GM23338 (cell line): ENCODE measurements around the gene SAFB2. TPM values are rescaled to one million over a fixed set of nuclear protein-coding genes. Genes with fewer than 3 reads are reported as not detected.

Experiments used
- ATAC-seq: fragments of 200-7000 bp; cut with Tn5 transposase; 3 replicates; pipeline ENCODE4 v1.9.1; 2020
- DNase-seq: peaks from one replicate; pipeline ENCODE4 v3.0.0-alpha.2; 2015; ENCODE audit warnings: low spot score
- H2AFZ ChIP-seq: fragments of 200-600 bp; sonication (generic); 2 replicates; pipeline ENCODE4 v1.8.0; 2016; ENCODE audit warnings: antibody characterized with exemption, mild to moderate bottlenecking, moderate library complexity
- H3F3A ChIP-seq: fragments of 200-600 bp; sonication (generic); replicated peaks from 2 replicates; pipeline ENCODE4 v1.8.0; 2017; ENCODE audit warnings: antibody characterized with exemption, mixed run types, low read depth
- H3K27ac ChIP-seq: fragments of 200-600 bp; sonication (generic); 2 replicates; pipeline ENCODE4 v1.6.1; 2016; ENCODE audit warnings: low read depth
- H3K27me3 ChIP-seq: fragments of 200-600 bp; sonication (generic); 2 replicates; pipeline ENCODE4 v1.8.0; 2016; ENCODE audit warnings: mild to moderate bottlenecking, mixed run types, moderate library complexity; ENCODE audit not compliant: insufficient read depth
- H3K36me3 ChIP-seq: fragments of 200-600 bp; sonication (generic); 2 replicates; pipeline ENCODE4 v1.8.0; 2016; ENCODE audit warnings: mild to moderate bottlenecking; ENCODE audit not compliant: insufficient read depth
- H3K4me1 ChIP-seq: fragments of 200-600 bp; sonication (generic); 2 replicates; pipeline ENCODE4 v1.8.0; 2016; ENCODE audit warnings: mild to moderate bottlenecking, moderate library complexity; ENCODE audit not compliant: insufficient read depth
- H3K4me2 ChIP-seq: fragments of 200-600 bp; sonication (generic); 2 replicates; pipeline ENCODE4 v1.7.1; 2017; ENCODE audit warnings: mixed run types
- H3K4me3 ChIP-seq: fragments of 200-600 bp; sonication (generic); 2 replicates; pipeline ENCODE4 v1.6.1; 2016; ENCODE audit warnings: mixed run types
- H3K79me2 ChIP-seq: fragments of 200-600 bp; sonication (generic); replicated peaks from 2 replicates; pipeline ENCODE4 v1.8.0; 2017; ENCODE audit warnings: mild to moderate bottlenecking; ENCODE audit not compliant: insufficient read depth
- H3K9me2 ChIP-seq: fragments of 200-600 bp; sonication (generic); 2 replicates; pipeline ENCODE4 v1.8.0; 2017; ENCODE audit not compliant: insufficient read depth
- H4K20me1 ChIP-seq: fragments of 200-600 bp; sonication (generic); replicated peaks from 2 replicates; pipeline ENCODE4 v1.8.0; 2017; ENCODE audit warnings: mild to moderate bottlenecking; ENCODE audit not compliant: insufficient read depth
- H3K27ac Mint-ChIP-seq: 2 replicates; pipeline ENCODE4 v1.8.0; 2020; ENCODE audit warnings: inconsistent platforms, mild to moderate bottlenecking, moderate library complexity, mixed read lengths
- H3K27me3 Mint-ChIP-seq: 3 replicates; pipeline ENCODE4 v1.8.0; 2022; ENCODE audit warnings: low read depth, mild to moderate bottlenecking, moderate library complexity, mixed read lengths, inconsistent platforms; ENCODE audit not compliant: insufficient read depth, poor library complexity
- H3K36me3 Mint-ChIP-seq: 3 replicates; pipeline ENCODE4 v1.8.0; 2021; ENCODE audit warnings: low read depth, mild to moderate bottlenecking, inconsistent platforms, moderate library complexity, mixed read lengths
- H3K4me1 Mint-ChIP-seq: 3 replicates; pipeline ENCODE4 v1.8.0; 2020; ENCODE audit warnings: mild to moderate bottlenecking, inconsistent platforms, mixed read lengths
- H3K4me3 Mint-ChIP-seq: 3 replicates; pipeline ENCODE4 v1.8.0; 2021; ENCODE audit warnings: moderate library complexity, mild to moderate bottlenecking, inconsistent platforms, mixed read lengths
- H3K9me3 Mint-ChIP-seq: 3 replicates; pipeline ENCODE4 v1.8.0; 2020; ENCODE audit warnings: moderate library complexity, mild to moderate bottlenecking, inconsistent platforms, mixed read lengths
- EZH2 ChIP-seq: fragments of 200-600 bp; sonication (generic); IDR thresholded peaks from one replicate; pipeline ENCODE4 v1.8.0; 2017; ENCODE audit warnings: antibody characterized with exemption, mild to moderate bottlenecking, low read depth; ENCODE audit not compliant: unreplicated experiment
- POLR2AphosphoS5 ChIP-seq: IDR thresholded peaks from 2 replicates; pipeline ENCODE4 v1.6.1; 2016; ENCODE audit warnings: antibody characterized with exemption, low read depth
- ZNF114 ChIP-seq: fragments of 250-450 bp; sonication (Bioruptor Pico); IDR thresholded peaks from 2 replicates; pipeline ENCODE4 v1.5.0; 2020; ENCODE audit warnings: mild to moderate bottlenecking, moderate library complexity
- ZNF331 ChIP-seq: fragments of 250-450 bp; sonication (Bioruptor Pico); IDR thresholded peaks from 2 replicates; pipeline ENCODE4 v1.5.0; 2020; ENCODE audit warnings: low read depth, mild to moderate bottlenecking, moderate library complexity
- polyA plus RNA-seq: library from polyadenylated mRNA; unstranded; fragments of >200 nt; fragmentation: Nextera tagmentation; extraction: Ambion mirVana; gene quantifications from 2 replicates; pipeline ENCODE4 v1.2.1, GENCODE V29; 2016
- total RNA-seq: library from RNA; depleted of rRNA; stranded (reverse); fragments of >200 nt; shearing (Covaris generic); gene quantifications from 2 replicates; pipeline ENCODE4 v1.2.3, GENCODE V29; 2014
- TF ChIP-seq, protein P1 (sequence below): fragments of 250-450 bp; sonication (Bioruptor Pico); IDR thresholded peaks from 2 replicates; pipeline ENCODE4 v1.5.0; 2020; ENCODE audit warnings: mild to moderate bottlenecking, moderate library complexity
- TF ChIP-seq, protein P2 (sequence below), 2 experiments: fragments of 200-600 bp in 1 of 2; sonication (generic) in 1 of 2; conservative IDR thresholded peaks; 2 replicates each; pipeline versions ENCODE4 v1.5.1 to v1.6.1; 2016 to 2017; ENCODE audit warnings: antibody characterized with exemption in 2 of 2, low read depth in 2 of 2, mild to moderate bottlenecking in 2 of 2, moderate library complexity in 1 of 2

Gene SAFB2
- total and polyA plus RNA-seq, 2 experiments from 2014 or later, result 37.7 to 102 TPM

DNA sequence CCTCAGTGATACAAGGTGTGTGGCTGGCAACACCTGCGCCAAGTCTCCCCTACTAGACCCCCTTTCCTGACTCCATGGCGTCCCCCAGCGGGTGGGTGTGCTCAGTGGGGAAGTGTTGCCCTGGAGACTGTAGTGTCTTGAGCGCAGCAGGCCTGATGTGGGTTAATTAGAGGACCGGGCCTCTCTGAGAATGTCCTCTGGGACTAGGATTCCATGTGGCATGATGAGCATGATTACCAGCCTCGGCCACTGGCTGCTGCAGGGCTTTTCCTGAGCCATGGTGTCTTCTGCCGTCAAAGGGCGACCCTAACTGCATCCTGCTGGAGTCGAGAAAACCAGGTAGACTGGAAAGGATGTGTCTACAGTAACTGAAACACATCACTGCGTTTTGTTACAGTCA is 29.7 kb upstream of the SAFB2 start:
- Mint-ChIP-seq H3K36me3 (peaks cover 85% of the 10 kb centered on the region), H3K4me1 (no peaks in the 10 kb centered on the region), H3K27ac (no peak overlapping the region), H3K9me3 (no peaks in the 10 kb centered on the region), H3K27me3 (peaks cover 2% of the 10 kb centered on the region), H3K4me3 (no peak overlapping the region)
- DNase-seq, result no peak
- TF ChIP-seq POLR2AphosphoS5 (no peak), ZNF331 (no peak)
- TF ChIP-seq, protein P1, sequence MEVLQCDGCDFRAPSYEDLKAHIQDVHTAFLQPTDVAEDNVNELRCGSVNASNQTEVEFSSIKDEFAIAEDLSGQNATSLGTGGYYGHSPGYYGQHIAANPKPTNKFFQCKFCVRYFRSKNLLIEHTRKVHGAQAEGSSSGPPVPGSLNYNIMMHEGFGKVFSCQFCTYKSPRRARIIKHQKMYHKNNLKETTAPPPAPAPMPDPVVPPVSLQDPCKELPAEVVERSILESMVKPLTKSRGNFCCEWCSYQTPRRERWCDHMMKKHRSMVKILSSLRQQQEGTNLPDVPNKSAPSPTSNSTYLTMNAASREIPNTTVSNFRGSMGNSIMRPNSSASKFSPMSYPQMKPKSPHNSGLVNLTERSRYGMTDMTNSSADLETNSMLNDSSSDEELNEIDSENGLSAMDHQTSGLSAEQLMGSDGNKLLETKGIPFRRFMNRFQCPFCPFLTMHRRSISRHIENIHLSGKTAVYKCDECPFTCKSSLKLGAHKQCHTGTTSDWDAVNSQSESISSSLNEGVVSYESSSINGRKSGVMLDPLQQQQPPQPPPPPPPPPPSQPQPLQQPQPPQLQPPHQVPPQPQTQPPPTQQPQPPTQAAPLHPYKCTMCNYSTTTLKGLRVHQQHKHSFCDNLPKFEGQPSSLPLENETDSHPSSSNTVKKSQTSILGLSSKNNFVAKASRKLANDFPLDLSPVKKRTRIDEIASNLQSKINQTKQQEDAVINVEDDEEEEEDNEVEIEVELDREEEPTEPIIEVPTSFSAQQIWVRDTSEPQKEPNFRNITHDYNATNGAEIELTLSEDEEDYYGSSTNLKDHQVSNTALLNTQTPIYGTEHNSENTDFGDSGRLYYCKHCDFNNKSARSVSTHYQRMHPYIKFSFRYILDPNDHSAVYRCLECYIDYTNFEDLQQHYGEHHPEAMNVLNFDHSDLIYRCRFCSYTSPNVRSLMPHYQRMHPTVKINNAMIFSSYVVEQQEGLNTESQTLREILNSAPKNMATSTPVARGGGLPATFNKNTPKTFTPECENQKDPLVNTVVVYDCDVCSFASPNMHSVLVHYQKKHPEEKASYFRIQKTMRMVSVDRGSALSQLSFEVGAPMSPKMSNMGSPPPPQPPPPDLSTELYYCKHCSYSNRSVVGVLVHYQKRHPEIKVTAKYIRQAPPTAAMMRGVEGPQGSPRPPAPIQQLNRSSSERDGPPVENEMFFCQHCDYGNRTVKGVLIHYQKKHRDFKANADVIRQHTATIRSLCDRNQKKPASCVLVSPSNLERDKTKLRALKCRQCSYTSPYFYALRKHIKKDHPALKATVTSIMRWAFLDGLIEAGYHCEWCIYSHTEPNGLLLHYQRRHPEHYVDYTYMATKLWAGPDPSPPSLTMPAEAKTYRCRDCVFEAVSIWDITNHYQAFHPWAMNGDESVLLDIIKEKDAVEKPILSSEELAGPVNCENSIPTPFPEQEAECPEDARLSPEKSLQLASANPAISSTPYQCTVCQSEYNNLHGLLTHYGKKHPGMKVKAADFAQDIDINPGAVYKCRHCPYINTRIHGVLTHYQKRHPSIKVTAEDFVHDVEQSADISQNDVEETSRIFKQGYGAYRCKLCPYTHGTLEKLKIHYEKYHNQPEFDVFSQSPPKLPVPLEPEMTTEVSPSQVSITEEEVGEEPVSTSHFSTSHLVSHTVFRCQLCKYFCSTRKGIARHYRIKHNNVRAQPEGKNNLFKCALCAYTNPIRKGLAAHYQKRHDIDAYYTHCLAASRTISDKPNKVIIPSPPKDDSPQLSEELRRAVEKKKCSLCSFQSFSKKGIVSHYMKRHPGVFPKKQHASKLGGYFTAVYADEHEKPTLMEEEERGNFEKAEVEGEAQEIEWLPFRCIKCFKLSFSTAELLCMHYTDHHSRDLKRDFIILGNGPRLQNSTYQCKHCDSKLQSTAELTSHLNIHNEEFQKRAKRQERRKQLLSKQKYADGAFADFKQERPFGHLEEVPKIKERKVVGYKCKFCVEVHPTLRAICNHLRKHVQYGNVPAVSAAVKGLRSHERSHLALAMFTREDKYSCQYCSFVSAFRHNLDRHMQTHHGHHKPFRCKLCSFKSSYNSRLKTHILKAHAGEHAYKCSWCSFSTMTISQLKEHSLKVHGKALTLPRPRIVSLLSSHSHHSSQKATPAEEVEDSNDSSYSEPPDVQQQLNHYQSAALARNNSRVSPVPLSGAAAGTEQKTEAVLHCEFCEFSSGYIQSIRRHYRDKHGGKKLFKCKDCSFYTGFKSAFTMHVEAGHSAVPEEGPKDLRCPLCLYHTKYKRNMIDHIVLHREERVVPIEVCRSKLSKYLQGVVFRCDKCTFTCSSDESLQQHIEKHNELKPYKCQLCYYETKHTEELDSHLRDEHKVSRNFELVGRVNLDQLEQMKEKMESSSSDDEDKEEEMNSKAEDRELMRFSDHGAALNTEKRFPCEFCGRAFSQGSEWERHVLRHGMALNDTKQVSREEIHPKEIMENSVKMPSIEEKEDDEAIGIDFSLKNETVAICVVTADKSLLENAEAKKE, result no peak
- TF ChIP-seq, protein P2, sequence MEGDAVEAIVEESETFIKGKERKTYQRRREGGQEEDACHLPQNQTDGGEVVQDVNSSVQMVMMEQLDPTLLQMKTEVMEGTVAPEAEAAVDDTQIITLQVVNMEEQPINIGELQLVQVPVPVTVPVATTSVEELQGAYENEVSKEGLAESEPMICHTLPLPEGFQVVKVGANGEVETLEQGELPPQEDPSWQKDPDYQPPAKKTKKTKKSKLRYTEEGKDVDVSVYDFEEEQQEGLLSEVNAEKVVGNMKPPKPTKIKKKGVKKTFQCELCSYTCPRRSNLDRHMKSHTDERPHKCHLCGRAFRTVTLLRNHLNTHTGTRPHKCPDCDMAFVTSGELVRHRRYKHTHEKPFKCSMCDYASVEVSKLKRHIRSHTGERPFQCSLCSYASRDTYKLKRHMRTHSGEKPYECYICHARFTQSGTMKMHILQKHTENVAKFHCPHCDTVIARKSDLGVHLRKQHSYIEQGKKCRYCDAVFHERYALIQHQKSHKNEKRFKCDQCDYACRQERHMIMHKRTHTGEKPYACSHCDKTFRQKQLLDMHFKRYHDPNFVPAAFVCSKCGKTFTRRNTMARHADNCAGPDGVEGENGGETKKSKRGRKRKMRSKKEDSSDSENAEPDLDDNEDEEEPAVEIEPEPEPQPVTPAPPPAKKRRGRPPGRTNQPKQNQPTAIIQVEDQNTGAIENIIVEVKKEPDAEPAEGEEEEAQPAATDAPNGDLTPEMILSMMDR (conservative IDR thresholded peaks at IDR 0.05; ENCODE audit: low read depth in 2 of 2), result peak in 1 of 2 experiments; percentile 23; a peak in 2 of 4 replicates
- Histone ChIP-seq H3K27ac (no peak overlapping the region), H3K27me3 (no peaks in the 10 kb centered on the region), H3K4me1 (no peaks in the 10 kb centered on the region), H2AFZ (no peak overlapping the region), H3K4me2 (no peak overlapping the region), H3K4me3 (no peak overlapping the region), H4K20me1 (peaks cover 27% of the 10 kb centered on the region), H3F3A (peaks cover 13% of the 10 kb centered on the region; the same call in 1 of the 2 replicates), H3K9me2 (no peaks in the 10 kb centered on the region), H3K36me3 (peaks cover 49% of the 10 kb centered on the region), H3K79me2 (peaks cover 14% of the 10 kb centered on the region; the same call in 1 of the 2 replicates)
- ATAC-seq, result no peak

- Histone ChIP-seq H3K79me2 (peaks cover 19% of the 10 kb centered on the region), H3F3A (peaks cover 18% of the 10 kb centered on the region), H3K4me2 (no peak overlapping the region), H4K20me1 (peaks cover 33% of the 10 kb centered on the region), H3K4me3 (no peak overlapping the region), H3K9me2 (no peaks in the 10 kb centered on the region), H3K27ac (no peak overlapping the region), H3K4me1 (no peaks in the 10 kb centered on the region), H3K27me3 (no peaks in the 10 kb centered on the region), H3K36me3 (peaks cover 51% of the 10 kb centered on the region), H2AFZ (no peak overlapping the region)
- no peak for TF ChIP-seq ZNF114 (CRISPR knock-in tag)
- TF ChIP-seq EZH2, result no peak
- TF ChIP-seq, protein P2 (conservative IDR thresholded peaks at IDR 0.05; ENCODE audit: low read depth in 2 of 2), result peak in 1 of 2 experiments; percentile 3; a peak in 1 of 4 replicates
- H3K27ac Mint-ChIP-seq, result no peak overlapping the region
- no peaks in the 10 kb centered on the region for H3K4me1 Mint-ChIP-seq
- DNase-seq (peak; percentile 17), ATAC-seq (peak; percentile 69)
- peaks cover 88% of the 10 kb centered on the region for H3K36me3 Mint-ChIP-seq
- peaks cover 2% of the 10 kb centered on the region for H3K27me3 Mint-ChIP-seq
- no peaks in the 10 kb centered on the region for H3K9me3 Mint-ChIP-seq
- H3K4me3 Mint-ChIP-seq, result no peak overlapping the region
Observed at GRCh38 chr19:5651361-5651760, 28.8 kb upstream of the SAFB2 start.
